Hematopoietic multipotent progenitor cell treated with erythropoietin and hydrocortisone succinate and interleukin-3 and kit ligand, for 8 days (in vitro differentiated cells): ENCODE results near the gene SIRPB2.

Source experiments
- DNase-seq: peaks from one replicate; pipeline ENCODE4 v3.0.0-alpha.2; 2015

The SIRPB2 gene

GRCh38 chr20:1438361-1438760, 52.9 kb downstream of the SIRPB2 start:
- DNase-seq: no peak

- peak; percentile 85 for DNase-seq
These were observed 53.9 kb downstream of the SIRPB2 start for GRCh38 chr20:1437235-1437904.

GRCh38 chr20:1436263-1436662, 55.0 kb downstream of the SIRPB2 start:
- DNase-seq: no peak

DNA sequence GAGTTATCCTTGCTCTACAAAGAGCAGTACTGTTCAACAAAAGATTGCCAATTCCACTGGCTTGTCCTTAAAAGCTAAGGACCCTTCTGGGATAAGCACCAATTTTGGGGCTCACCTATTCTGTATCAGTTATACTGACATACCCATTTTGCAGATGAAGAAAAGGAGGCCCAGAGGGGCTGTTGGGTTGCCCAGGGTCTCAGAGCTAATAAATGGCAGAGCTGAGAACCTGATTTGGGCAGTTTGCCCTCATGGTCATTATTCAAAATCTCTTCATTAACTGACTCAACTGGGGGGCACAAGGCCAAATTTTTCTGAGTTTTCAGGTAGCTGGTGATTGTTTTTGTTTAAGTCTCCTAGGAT, 55.9 kb downstream of the SIRPB2 start:
- no peak for DNase-seq

- peak; percentile 94 for DNase-seq
These were observed 56.5 kb downstream of the SIRPB2 start for GRCh38 chr20:1434571-1435336.

DNA sequence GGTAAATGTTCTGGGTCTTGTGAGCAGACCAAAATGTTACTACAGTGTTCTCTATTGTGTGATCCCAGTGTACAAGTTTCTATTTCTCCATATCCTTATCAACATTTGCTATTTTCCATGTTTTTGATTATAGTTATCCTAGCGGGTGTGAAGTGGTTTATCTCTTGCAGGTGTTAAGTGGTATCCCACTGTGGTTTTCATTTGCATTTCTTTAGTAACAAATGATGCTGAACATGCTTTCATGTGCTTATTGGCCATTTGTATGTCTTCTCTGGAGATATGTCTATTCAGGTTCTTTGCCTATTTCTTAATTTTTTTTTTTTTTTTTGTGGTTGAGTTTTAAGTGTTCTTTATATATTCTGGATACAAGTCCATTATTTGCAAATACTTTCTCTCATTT, 60.1 kb downstream of the SIRPB2 start:
- no peak for DNase-seq

- DNase-seq: no peak
These were observed 61.2 kb downstream of the SIRPB2 start for GRCh38 chr20:1430004-1430451.

GRCh38 chr20:1429143-1429728, 62.0 kb downstream of the SIRPB2 start:
- no peak for DNase-seq

DNA sequence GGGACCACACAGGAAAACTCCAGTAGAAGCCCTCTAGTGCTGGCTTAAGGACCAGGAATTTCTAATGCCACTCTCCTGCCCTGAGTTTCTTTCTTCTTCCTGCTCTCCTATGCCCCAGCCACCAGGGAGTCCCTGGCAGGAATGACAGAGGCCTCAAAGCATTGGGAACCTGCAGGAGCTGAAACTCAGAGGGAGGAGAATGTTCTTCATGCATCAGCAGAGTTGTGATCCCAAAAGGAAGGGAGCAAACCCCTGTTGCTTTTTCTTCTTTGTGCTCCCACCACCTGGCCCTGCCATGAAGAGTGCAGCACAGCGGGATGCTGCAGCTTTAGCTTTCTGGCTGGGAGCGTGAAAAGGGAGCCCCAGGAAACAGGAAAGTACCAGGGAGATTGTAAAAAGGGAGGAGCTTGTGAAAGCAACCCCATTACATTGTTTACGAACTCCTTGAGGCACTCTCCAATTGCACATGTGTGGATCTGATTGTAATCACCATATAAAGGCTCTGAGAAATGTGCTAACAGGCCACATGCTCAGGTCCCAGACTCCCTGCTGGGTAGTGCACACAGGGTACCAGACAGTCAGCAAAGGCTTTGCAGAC, 63.7 kb downstream of the SIRPB2 start:
- peak; percentile 15 for DNase-seq

DNA sequence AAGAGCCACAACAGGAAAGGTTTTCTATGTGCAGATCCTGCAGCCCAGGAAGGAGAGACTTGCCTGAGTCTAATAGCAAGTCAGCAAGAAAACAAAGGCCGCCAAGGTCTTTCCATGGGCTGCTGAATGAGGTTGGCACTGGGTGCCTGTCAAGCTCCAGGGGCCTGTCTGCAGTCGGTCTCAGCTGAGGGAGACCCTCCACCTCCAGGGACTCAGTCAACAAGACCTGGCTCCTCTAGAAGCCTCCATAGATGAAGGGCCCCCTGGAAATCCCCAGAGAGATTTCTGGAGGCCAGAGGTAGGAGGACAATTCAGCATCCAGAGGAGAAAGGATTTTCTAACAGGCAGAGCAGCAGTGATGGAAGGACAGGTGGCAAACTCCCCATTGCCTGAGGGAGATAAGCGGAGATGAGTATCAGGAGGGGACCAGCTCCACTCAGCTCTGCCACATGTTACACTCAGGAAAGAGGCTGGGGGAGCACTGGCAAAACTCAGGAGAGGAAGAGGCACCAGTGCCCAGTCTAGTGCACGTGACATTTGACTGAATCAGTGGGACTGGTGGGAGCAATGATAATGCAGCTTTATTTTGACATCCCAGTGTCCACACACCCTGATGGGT, 64.9 kb downstream of the SIRPB2 start:
- no peak for DNase-seq
